ENCODE data around the gene PGAM2.

DNA sequence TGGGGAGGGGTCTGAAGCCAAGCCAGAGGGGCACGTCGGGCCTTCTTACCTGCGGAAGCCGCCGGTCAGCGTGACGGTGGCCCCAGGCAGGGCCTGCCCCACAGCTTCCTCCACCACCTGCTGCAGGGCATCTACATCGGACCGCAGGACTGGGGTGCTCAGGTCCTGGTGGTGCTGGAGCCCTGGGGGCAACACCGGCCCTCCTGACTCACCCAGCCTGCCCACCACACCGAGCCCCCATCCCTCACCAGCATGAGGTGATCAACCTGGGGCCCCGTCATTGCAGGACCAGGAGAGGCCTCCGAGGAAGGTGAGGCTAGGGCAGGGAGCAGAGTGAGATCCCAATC lies 9.0 kb upstream of the PGAM2 start:
- TF ChIP-seq EZH2 (IDR thresholded peaks at IDR 0.05; ENCODE audit: insufficient read depth, poor library complexity, severe bottlenecking): no peak
- TF ChIP-seq EZH2phosphoT487 (IDR thresholded peaks at IDR 0.05; ENCODE audit: insufficient read depth, low read depth): no peak
